GM03348 (cell line): ENCODE results near the gene KCNH2.

Experiments used
- DNase-seq: peaks from one replicate; pipeline ENCODE4 v3.0.0; 2012; ENCODE audit warnings: low spot score

The KCNH2 gene

DNA sequence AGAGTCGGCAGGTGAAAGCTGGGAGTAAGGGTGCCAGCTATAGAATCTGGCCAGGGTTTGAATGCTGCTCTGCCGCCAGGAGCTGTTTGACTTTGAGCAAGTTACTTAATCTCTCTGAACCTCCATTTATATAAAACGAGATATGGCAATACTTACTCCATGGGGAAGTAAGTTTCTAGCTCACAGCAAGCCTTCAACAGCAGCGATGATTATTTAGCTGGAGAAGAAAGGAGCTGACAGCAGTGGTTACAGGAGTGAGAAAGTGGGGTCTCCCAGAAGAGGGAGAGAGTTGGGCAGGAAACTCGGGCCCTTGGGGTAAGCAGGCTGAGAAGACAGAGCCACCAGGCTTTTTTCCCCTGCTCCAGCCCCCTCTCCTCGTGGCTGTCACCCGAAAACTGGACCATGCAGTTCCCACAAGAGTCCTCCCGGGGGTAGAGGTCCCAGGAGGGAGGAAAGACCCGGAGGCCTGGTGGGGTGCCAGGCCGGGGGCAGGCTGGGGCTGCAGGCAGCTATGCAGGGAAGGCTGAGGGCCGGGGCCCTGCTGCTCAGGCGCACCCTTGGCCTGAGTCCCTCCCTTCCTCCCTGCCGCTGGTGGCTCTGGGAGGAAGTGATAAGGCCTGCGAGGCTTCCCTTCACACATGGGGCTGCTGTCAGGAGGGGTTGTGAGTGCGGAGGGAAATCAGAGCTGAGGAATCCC is 16.2 kb upstream of the KCNH2 start:
- no peak for DNase-seq

DNA sequence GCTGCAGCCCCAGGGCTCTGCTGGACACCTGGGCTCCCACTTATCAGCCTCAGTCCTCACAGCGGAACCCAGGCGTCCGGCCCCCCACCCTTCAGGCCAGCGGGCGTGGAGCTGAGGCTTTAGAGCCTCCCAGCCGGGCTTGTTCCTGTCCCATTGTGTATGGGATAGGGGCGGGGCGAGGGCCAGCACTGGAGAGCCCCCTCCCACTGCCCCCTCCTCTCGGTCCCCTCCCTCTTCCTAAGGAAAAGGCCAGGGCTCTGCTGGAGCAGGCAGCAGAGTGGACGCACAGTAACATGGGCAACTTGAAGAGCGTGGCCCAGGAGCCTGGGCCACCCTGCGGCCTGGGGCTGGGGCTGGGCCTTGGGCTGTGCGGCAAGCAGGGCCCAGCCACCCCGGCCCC is 15.4 kb upstream of the KCNH2 start:
- no peak for DNase-seq

DNA sequence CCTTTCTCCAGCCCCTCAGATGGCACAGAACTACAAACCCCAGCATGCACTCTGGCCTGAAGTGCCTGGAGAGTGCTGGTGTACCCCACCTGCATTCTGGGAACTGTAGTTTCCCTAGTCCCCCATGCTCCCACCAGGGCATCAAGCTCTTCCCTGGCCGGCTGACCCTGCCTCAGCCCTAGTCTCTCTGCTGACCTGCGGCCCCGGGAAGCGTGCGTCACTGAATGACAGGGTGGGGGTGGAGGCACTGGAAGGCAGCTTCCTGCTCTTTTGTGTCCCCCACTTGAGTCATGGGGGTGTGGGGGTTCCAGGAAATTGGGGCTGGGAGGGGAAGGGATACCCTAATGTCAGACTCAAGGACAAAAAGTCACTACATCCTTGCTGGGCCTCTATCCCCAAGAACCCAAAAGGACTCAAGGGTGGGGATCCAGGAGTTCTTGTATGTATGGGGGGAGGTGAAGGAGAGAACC is 14.7 kb upstream of the KCNH2 start:
- no peak for DNase-seq

DNA sequence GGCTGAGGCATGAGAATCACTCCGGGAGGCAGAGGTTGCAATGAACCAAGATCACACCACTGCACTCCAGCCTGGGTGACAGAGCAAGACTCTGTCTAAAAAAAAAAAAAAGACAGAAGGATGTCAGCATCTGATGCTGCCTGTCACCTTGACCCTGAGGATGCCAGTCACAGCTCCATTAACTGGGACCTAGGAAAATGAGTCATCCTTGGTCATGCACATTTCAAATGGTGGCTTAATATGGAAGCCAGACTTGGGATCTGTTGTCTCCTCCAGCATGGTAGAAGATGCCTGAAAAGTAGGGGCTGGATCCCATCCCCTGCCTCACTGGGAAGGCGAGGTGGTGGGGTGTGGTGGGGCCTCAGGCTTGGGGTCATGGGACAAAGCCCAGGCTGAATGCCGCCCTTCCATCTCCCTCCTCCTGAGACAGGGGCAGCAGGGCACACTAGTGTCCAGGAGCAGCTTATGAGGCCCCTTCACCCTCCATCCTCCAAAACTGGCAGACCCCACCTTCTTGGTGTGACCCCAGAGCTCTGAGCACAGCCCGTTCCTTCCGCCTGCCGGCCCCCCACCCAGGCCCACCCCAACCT is 14.0 kb upstream of the KCNH2 start:
- no peak for DNase-seq

DNA sequence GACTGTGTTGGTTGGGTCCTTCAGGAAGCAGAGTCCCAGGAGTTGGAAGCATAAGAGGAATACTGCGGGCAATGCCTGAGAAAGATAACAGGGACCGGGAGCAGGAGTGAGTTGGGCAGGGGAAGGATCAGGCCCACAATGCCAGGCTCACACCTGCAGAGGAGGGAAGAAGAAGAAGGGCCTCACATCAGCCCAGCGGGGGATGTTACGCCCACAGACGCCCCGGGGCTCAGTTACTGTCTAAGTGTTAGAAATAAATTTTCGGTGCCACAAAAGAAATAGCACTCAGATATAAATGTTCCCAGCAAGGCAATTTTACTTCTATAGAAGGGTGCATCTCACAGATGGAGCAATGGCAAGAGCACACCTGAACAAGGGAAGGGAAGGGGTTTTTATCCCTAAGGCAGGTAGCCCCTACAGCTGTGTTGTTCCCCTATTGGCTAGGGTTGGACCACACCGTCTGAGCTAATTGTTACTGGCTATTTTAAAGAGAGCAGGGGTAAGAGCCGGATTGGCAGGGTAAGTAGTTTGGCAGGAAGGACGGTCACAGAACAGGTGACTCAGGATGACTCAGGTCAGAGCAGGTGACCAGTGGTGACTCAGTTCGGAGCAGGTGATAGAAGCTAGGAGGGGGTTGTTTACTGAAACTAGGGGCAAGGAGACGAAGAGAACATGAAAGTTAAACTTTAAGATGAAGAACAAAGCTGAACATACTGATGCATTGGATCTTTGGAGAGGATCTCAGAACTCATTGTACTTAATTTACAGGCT is 12.5 kb upstream of the KCNH2 start, which contains the start of gene NOS3:
NOS3 (plus strand) TSS at position 602 of the 771 bp plus-strand sequence. CDS start 2,787 bp downstream, outside the sequence.
- no peak for DNase-seq

GRCh38 chr7:150989456-150989855 is 11.3 kb upstream of the KCNH2 start:
- DNase-seq: no peak

DNA sequence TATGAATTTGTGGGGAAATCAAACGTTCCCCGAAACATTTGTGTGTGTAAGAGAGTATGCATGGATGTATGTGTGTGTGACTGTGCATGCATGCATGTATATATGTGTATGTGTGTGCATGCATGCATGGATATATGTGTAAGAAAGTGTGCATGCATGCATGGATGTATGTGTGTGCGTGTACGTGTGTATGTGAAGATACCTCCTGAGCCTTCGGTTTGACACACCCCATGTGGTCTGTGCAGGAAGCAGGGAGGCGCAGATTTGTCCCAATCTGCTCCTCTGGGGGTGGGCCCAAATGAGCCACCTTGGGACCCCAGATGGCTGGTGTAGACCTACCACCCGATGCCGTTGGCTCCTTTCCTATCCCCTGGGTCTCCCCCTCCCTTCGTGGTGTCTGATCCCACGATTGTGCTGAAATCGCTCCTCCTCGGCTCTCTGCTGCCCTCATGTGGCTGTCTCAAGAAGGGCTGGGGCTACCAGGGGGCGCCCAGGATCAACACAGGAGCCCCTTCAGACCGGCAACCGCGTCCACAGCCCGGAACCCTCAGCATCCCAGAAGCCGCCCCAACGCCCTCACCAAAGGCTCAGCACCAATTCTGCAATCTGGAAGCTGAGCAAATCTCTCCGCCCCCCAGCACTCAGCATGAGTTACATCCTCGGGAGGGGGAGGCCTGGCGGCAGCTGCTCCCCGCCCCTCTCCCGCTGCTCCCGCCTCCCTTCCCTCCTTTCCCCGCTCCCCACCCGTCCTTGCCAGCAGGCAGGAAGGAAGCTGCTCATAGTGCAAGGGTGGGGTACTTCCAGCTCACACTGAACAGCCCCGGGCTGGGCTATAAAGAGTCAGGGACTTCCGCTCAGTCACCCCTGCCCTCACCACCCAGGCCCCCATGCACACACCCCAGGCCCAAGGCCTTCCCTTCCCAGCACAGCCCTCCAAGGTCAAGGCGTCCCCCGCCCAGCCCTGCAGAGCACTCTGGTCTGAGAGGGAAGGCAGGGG is 10.4 kb upstream of the KCNH2 start:
- DNase-seq: peak; percentile 80

DNA sequence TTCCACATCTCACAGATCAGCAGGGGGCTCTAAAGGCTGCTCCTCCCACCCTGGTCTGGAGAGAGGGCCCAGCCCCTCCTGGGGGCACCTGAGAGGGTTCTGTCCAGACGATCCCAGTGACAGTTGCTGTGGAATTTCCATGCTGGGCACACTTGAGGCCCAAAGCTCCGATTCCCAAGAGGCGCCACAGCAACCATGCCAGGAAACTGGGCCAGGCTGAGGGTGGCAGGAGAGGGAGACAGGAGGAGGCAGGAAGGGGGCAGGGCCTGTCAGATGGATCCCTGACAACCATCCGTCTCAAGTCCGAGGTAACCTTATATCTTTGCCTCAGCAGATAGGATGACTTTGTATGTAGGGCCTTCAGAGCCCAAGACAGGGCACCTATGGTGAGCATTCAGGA is 8.4 kb upstream of the KCNH2 start:
- DNase-seq: no peak

- DNase-seq: peak; percentile 83
These were observed 8.0 kb upstream of the KCNH2 start for GRCh38 chr7:150986099-150986512.

GRCh38 chr7:150983893-150984368 is 5.8 kb upstream of the KCNH2 start:
- DNase-seq: no peak

GRCh38 chr7:150982351-150982750 is 4.2 kb upstream of the KCNH2 start:
- no peak for DNase-seq

- DNase-seq: no peak
These were observed 3.5 kb upstream of the KCNH2 start for GRCh38 chr7:150981644-150982043.

DNA sequence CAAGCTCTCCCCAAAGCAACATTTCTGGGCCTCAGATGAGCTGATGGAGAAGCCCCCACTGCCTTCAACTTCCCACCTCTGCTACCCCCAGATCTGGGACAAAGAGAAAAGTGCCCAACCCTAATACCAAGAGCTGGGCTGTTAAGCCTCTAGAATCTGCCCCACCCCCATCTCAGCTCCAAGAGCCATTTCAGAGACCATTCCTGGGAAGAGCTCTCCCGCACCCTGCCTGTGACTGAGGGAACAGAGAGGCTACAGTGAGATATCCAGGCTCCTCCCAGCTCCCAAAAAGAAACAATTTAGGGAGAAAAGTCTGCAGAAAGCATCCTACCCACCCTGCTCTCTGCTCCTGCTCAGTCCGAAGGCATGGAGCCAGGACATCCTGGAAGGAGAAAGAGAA is 2.5 kb upstream of the KCNH2 start:
- DNase-seq: no peak

GRCh38 chr7:150979713-150980390 is 1.7 kb upstream of the KCNH2 start:
- DNase-seq: no peak

DNA sequence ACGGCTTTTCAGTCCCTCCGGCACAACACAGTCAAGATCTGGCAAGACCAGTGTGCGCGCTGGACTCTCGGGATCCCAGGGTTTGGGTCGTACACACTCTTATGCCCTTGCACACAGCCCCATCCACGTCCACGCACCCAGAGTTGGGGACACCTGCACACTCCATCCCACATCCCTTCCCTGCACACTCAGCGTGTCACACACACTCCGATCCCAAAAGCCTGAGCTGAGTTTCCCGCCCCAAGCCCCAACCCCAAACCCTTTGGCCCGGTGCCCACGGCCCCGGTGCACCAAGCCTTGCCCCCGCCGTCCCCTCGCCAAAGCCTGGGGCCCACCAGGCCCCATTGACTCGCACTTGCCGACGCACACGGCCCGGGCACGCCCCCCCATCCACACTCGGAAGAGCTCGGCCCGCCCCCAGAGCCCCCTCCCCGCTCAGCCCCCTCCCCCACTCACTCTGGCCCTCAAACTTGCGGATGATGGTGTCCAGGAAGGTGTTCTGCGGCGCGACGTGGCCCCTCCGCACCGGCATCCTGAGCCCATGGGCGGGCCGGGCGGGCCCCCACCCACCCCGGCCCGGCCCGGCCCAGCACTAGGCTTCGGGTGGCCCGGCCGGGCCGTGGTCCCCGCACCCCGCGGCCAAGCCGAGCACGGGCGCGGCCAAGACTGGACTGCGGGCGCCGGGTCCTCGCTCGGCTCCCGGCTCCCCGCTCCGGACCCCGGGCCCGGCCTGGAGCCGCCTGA is 567 bp downstream of the KCNH2 start:
- no peak for DNase-seq

GRCh38 chr7:150976529-150977381 is 1.4 kb downstream of the KCNH2 start:
- no peak for DNase-seq

- DNase-seq: no peak
These were observed 2.4 kb downstream of the KCNH2 start for GRCh38 chr7:150975536-150976319.
